A673 (cell line): Measurements from ENCODE around the gene POLN.

ENCODE experiments used
- CTCF ChIP-seq: fragments of 300-800, 200-600 bp; sonication (generic); conservative IDR thresholded peaks from 2 replicates; pipeline ENCODE4 v1.5.1; 2017; ENCODE audit warnings: low read depth, mild to moderate bottlenecking, antibody characterized with exemption, low read length, moderate library complexity, mixed read lengths
- EZH2 ChIP-seq: fragments of 200-600 bp; sonication (generic); IDR thresholded peaks from 2 replicates; pipeline ENCODE4 v1.6.1; 2017; ENCODE audit warnings: borderline replicate concordance, low read depth, mild to moderate bottlenecking, mixed read lengths, antibody characterized with exemption, low read length; ENCODE audit not compliant: poor library complexity, severe bottlenecking

GRCh38 chr4:2066011-2066551 lies 175.8 kb downstream of the POLN start:
- TF ChIP-seq CTCF (no peak), EZH2 (no peak)
